ENCODE measurements around the gene MBNL3. TPM values are rescaled to one million over a fixed set of nuclear protein-coding genes. Genes with fewer than 3 reads are reported as not detected.

MBNL3 gene
- total RNA-seq, 1 donor from 2014 or later: 4.5 TPM

DNA sequence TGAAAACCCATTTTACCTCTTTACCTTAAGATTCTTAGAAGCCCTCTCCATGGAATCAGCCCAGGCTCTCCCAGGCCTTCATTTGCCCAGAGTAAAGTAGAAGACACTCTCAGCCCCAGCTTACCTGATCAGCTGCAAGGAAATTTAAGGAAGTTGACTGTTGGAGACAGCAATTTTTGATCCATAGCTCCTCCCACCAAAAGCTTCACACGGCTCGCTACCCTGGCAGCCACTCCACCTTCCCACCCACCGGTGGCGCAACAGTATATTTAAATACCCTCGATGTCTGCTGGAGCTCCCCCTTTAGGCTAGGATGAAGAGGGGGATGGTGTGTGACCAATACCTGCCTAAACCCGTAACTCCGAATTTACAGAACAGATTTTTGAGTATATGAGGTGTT, 75.4 kb downstream of the MBNL3 start:
- Mint-ChIP-seq H3K27ac (ENCODE audit: unreplicated experiment) (no peak overlapping the region), H3K4me3 (ENCODE audit: unreplicated experiment) (no peak overlapping the region), H3K4me1 (ENCODE audit: low read depth) (peaks cover 4% of the 10 kb centered on the region), H3K27me3 (ENCODE audit: low read depth) (no peaks in the 10 kb centered on the region), H3K9me3 (ENCODE audit: low read depth) (no peaks in the 10 kb centered on the region), H3K36me3 (ENCODE audit: low read depth) (no peaks in the 10 kb centered on the region)
- no peak for DNase-seq (ENCODE audit: low spot score)
- TF ChIP-seq, protein P1, sequence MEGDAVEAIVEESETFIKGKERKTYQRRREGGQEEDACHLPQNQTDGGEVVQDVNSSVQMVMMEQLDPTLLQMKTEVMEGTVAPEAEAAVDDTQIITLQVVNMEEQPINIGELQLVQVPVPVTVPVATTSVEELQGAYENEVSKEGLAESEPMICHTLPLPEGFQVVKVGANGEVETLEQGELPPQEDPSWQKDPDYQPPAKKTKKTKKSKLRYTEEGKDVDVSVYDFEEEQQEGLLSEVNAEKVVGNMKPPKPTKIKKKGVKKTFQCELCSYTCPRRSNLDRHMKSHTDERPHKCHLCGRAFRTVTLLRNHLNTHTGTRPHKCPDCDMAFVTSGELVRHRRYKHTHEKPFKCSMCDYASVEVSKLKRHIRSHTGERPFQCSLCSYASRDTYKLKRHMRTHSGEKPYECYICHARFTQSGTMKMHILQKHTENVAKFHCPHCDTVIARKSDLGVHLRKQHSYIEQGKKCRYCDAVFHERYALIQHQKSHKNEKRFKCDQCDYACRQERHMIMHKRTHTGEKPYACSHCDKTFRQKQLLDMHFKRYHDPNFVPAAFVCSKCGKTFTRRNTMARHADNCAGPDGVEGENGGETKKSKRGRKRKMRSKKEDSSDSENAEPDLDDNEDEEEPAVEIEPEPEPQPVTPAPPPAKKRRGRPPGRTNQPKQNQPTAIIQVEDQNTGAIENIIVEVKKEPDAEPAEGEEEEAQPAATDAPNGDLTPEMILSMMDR (IDR thresholded peaks at IDR 0.05): no peak

- Mint-ChIP-seq H3K9me3 (ENCODE audit: low read depth) (no peaks in the 10 kb centered on the region), H3K4me3 (ENCODE audit: unreplicated experiment) (no peak overlapping the region), H3K4me1 (ENCODE audit: low read depth) (peaks cover 4% of the 10 kb centered on the region), H3K27me3 (ENCODE audit: low read depth) (no peaks in the 10 kb centered on the region), H3K36me3 (ENCODE audit: low read depth) (no peaks in the 10 kb centered on the region), H3K27ac (ENCODE audit: unreplicated experiment) (no peak overlapping the region)
- DNase-seq (ENCODE audit: low spot score): no peak
- TF ChIP-seq, protein P1 (IDR thresholded peaks at IDR 0.05): no peak
Measured at GRCh38 chrX:132412208-132412607, 76.6 kb downstream of the MBNL3 start.

DNA sequence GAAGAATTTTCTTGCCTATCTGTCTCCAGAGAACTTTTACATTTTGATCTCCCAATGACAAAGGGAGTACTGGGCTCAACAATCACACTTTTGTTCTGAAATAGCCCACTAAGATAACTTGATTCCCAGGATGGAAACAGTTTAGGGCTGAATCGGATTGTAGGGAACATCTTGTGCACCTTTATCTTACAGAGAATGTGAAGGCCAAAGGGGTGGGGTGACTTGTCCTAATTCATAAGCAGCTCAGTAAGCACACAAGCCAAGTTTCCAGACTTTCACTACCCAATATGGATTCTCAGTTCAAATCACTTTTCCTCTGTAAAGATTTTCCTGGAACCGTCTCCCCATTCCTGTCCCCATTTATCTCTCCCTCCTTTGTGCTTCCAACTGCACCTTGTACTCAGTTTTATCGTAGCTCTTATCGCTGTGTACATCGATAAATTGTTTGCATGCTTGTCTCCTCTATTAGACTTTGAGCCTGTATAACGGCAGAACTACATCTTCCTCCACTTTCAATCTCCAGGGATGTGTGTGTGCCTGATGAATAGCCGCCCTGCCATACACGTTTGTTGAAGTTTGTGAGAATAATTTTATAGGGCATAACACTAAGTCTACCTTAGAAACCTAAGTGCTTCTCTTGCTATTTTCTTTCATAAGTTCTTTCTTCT, 77.4 kb downstream of the MBNL3 start:
- Mint-ChIP-seq H3K4me1 (ENCODE audit: low read depth) (peaks cover 4% of the 10 kb centered on the region), H3K9me3 (ENCODE audit: low read depth) (no peaks in the 10 kb centered on the region), H3K4me3 (ENCODE audit: unreplicated experiment) (no peak overlapping the region), H3K27ac (ENCODE audit: unreplicated experiment) (no peak overlapping the region), H3K27me3 (ENCODE audit: low read depth) (no peaks in the 10 kb centered on the region), H3K36me3 (ENCODE audit: low read depth) (no peaks in the 10 kb centered on the region)
- DNase-seq (ENCODE audit: low spot score): no peak
- TF ChIP-seq, protein P1 (IDR thresholded peaks at IDR 0.05): no peak

DNA sequence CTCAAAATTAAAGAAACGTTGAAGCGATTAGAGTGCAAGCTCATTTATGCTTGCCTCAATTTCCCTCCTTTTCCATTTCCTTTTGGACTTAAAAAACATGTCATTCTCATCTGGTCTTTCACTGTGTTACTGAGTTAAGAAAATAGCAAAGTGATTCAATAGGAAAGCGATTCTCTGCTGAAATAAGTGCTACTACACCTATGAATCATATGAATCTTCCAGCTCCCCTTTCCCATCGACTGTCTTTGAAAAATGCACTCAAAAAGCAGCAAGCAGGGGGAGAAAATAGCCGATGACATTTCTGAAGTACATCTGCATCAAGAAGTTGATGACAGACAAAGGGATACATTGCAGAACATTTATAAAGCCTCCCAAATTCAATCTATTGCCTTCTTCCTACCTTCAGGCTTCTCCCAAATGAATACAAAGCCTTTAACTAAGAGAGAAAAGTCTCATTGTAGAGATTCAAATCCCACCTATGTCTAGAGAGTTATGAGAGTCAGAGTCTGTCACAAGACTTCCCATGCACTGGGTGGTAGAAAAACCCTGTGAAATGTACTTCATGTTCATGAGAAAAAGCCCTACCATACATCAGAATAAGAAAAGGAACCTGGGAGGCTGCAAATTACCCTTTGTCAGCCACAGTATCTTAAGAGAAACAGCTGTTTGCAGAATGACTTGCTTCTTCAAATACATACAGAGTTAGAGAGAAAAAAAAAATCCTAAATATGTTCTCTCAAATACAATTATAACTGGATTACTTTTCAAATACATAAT, 78.9 kb downstream of the MBNL3 start:
- TF ChIP-seq, protein P1 (IDR thresholded peaks at IDR 0.05): no peak
- peaks cover 4% of the 10 kb centered on the region for H3K4me1 Mint-ChIP-seq (ENCODE audit: low read depth)

DNA sequence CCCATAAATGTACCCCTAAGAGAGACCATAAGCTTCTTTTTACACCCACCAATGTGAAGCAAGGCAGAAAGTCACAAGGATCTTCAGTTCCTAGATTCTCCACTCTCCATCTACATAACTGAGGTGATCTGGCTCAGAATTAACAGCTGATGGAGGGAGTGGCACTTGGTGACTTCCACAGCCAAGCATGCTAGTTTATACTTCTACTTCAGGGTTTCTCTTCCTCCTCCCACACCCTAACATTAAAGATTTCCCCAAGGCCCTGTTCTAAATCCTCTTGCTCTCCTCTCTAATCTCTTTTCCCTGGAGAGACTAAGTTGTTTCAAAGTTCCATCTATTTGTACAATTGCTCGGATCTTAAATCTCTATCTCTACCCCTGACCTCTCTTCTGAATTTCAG, 81.1 kb downstream of the MBNL3 start:
- no peaks in the 10 kb centered on the region for H3K36me3 Mint-ChIP-seq (ENCODE audit: low read depth)
- TF ChIP-seq, protein P1 (IDR thresholded peaks at IDR 0.05): no peak

More for the DNA sequence above, 78.9 kb downstream of the MBNL3 start:
- no peak overlapping the region for H3K27ac Mint-ChIP-seq (ENCODE audit: unreplicated experiment)
- no peaks in the 10 kb centered on the region for H3K9me3 Mint-ChIP-seq (ENCODE audit: low read depth)
- no peak for DNase-seq (ENCODE audit: low spot score)
- no peaks in the 10 kb centered on the region for H3K36me3 Mint-ChIP-seq (ENCODE audit: low read depth)
- no peaks in the 10 kb centered on the region for H3K27me3 Mint-ChIP-seq (ENCODE audit: low read depth)
- no peak overlapping the region for H3K4me3 Mint-ChIP-seq (ENCODE audit: unreplicated experiment)

More for the DNA sequence above, 81.1 kb downstream of the MBNL3 start:
- Mint-ChIP-seq H3K4me1 (ENCODE audit: low read depth) (peaks cover 2% of the 10 kb centered on the region), H3K9me3 (ENCODE audit: low read depth) (no peaks in the 10 kb centered on the region), H3K27me3 (ENCODE audit: low read depth) (no peaks in the 10 kb centered on the region), H3K27ac (ENCODE audit: unreplicated experiment) (no peak overlapping the region), H3K4me3 (ENCODE audit: unreplicated experiment) (no peak overlapping the region)
- no peak for DNase-seq (ENCODE audit: low spot score)
